Measurements from ENCODE around the gene PRKCH.

Gene PRKCH

GRCh38 chr14:61321385-61322010 is at the start of gene PRKCH:
Gene PRKCH, plus strand, starts transcription at chr14:61321579. Its CDS starts 523 bp downstream, at chr14:61322102.
- peak; percentile 87 for DNase-seq

DNA sequence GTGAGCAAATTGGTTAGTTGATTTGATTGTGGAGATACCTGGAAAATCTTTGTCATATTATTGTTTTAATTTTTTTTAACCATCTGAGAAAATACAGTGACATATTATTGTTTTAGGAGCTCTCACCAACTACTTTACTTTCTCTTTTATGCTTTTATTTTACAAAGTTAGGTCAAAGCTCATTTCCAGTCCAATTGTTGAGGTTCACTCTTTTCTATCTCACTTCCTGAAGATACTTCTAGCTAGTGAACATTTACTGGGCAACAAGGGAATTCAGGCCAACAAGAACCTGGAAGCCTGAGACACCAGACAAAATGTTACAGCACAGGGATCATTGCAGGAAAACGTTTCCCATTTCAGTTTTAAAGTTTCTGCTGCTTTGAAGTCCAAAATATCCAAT is 44.1 kb upstream of the PRKCH start:
- no peak for DNase-seq

- no peak for DNase-seq
These were observed 43.6 kb upstream of the PRKCH start for GRCh38 chr14:61277784-61278183.

GRCh38 chr14:61279082-61279481 is 42.3 kb upstream of the PRKCH start:
- DNase-seq = no peak

GRCh38 chr14:61280092-61280525 is 41.3 kb upstream of the PRKCH start:
- peak; percentile 75 for DNase-seq

- DNase-seq = peak; percentile 90
These were observed 40.7 kb upstream of the PRKCH start for GRCh38 chr14:61280526-61281185.

DNA sequence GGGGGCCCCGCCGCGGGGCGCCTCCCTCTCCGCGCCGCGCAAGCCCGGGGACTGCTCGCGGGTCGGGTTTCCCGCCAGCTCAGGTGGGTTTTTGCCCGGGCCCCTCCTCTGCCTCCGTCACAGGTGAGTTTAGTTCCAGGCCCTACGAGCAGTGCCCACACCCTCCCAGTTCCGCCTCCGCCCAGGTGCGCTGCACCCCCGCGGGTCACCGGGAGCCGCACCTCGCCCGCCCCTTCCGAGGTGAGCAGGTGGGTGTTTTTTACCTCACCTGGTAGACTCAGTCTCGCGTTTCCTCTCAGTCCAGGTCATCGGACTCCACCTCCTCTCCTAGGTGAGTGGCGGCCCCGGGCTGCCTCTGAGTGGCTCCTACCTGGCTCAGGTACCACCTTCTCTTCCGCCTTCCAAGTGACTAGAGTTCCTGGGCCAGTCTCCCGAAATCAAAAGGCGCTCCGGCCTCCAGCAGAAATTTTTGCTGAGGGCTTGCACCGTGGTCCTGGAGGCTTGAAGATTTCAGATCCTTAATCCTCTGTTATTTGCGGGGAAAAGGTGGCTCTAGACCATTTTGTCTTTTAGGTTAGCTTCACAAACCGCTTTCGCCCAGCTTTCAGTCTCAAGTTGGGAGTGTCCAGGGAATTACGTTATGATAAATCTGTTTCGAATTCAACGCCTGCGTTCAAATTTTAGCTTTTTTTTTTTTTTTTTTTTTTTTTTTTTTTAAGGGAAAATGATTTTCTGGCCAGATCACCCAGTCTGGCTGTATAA is 40.0 kb upstream of the PRKCH start, which contains the start of gene TMEM30B:
TMEM30B (minus strand) TSS at position 153 of the 762 bp plus-strand sequence. CDS start 191 bp downstream, outside the sequence.
- DNase-seq = peak; percentile 63

GRCh38 chr14:61281948-61282275 is 39.5 kb upstream of the PRKCH start:
- DNase-seq = no peak

- no peak for DNase-seq
These were observed 38.6 kb upstream of the PRKCH start for GRCh38 chr14:61282746-61283145.

DNA sequence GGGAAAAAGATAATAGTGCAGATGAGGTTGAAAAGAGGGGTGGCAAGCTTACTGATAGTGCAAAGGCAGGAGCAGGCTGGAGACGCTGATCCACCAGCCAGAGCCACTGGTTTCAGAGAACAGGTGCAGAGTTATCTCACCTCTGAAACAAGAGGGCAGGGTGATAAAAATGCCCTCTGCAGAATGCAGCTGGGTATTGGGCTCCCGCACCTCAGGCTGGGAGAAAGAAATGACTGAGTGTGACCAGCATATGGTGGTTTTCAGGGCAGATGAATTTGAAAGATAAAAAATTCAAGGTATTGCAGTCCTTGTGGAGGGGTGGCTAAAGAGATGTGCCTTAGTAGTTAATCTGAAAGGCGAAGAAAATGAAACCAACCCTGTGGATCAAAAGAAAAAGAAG is 37.4 kb upstream of the PRKCH start:
- DNase-seq = no peak

GRCh38 chr14:61285364-61285763 is 36.0 kb upstream of the PRKCH start:
- DNase-seq = no peak

GRCh38 chr14:61287196-61287595 is 34.2 kb upstream of the PRKCH start:
- no peak for DNase-seq

GRCh38 chr14:61288228-61288627 is 33.2 kb upstream of the PRKCH start:
- no peak for DNase-seq

DNA sequence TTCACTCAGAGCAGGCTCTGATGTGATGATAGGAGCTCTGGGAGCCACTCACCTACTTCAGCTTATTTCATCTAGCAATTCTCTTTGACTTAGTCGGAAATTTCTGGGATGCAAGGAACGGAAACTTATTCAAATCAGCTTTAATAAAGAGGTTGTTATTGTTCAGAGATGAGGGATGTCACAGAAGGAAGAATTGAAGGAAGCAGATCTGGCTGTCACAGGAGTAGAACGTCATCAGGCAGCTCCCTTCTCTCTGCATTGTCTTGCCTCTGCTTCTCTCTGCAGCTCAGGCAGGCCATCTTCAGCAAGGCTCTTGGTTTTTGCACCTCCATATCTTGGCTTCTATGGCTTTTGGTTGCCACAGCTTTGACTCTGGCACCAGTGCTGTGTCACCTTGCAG is 32.7 kb upstream of the PRKCH start:
- no peak for DNase-seq

DNA sequence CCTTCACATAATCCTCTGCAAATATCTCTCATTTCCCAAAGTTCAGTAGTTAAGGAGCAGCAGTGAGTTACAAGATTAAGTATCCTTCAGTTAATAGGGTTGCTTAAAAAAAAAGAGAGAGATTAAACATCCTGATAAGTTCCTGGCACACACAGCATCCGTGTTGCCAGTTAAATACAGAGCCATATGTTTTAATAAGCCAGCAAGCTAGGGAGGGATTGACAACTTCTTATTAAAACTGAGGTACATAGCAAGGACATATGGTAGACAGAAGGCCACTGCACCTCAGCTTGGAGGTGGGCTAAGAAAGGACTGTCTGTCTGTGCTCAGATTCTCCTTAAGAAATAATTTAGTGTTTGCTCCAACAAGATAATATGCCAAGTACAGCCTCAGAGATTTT is 30.7 kb upstream of the PRKCH start:
- no peak for DNase-seq

DNA sequence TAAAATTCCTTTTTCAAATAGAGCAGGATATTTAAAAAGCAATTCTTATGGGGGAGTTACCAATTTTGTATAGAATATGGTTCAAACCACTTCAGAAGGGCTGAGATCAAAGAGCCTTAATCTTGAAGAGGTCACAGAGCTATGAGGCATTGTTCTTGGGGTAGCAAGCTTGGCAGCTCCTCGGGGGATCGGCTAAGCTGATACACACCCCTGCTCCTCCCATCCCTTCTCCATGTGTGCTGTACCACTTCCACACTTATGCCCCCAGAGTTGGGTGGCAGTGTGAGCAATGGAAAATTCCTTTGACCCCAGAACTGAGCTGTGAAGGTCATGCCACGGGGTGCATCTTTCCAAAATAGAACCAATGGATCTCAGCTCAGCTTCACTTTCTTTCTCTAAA is 25.2 kb upstream of the PRKCH start:
- no peak for DNase-seq

GRCh38 chr14:61296719-61297502 is 24.5 kb upstream of the PRKCH start:
- DNase-seq = no peak

GRCh38 chr14:61297581-61297980 is 23.8 kb upstream of the PRKCH start:
- no peak for DNase-seq

DNA sequence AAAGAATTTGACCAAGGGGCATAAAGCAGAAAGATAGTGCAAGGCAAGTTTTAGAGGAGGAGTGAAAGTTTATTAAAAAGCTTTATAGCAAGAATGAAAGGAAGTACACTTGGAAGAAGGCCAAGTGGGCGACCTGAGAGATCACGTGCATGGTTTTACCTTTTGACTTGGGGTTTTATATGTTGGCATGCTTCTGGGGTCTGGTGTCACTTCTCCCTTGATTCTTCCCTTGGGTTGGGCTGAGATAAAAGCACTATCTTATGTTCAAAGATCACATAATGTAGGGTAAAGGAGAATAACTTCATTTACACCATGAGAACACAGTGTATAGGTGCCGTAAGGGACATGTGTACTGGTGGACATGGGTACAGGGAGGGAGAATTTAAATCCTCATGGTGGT is 22.6 kb upstream of the PRKCH start:
- DNase-seq = no peak

- no peak for DNase-seq
These were observed 21.2 kb upstream of the PRKCH start for GRCh38 chr14:61300209-61300608.

DNA sequence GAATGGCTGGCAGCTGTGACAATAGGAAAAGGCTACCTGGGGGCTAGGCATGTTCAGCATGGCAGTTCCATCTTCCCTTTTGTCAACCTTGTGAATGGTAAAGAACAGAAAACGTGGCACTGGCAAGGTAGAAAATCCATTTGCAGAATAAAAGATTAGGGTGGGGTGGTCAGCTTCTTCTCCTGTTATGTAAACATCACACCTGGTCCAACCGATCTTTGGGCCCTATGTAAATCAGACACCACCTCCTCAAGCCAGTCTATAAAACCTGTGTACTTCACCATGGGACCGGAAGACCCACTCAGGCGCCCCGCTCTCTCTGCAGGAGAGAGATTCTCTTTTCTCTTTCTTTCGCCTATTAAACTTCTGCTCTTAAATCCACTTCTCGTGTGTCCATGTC is 20.6 kb upstream of the PRKCH start:
- DNase-seq = no peak

DNA sequence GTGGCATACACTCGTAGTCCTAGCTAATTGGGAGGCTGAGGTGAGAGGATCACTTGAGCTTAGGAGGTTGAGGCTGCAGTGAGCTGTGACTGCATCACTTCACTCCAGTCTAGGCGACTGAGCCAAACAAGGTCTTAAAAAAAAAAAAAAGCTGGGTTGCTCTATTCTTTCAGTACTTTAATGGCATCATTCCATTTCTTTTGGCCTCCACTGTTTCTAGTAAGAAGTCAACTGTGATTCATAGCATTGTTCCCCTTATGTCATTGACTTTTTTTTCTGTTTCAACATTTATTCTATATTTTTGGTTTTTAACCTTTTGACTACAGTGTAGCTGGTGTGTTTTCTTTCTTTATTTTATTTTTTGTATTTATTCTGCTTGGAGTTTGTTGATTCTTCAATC is 16.7 kb upstream of the PRKCH start:
- DNase-seq = no peak

DNA sequence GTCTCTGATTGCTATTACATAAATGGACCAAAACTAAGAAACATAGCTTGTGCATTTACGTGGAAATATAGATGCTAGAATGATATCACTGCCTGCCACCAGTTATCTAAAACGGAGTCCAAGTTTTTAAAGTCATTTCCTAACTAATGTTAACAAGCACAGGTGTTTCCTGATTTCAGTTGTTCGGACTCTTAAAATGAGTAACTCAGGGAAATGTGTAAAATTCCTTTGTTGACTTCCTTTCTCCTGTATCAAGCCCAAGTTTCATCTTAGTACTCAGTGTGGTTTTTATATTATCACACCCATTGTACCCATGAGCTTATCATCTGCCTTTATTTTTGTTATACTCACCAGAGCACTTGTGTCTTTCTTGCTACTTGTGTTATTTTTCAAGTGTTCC is 13.2 kb upstream of the PRKCH start:
- no peak for DNase-seq

Data from activated CD8-positive, alpha-beta memory T cell treated with anti-CD3 and anti-CD28 coated beads, Interleukin-2, amount 50 U/mL, for 48 hours (primary cell).